Measurements from ENCODE around the gene ECE2. TPM values are rescaled to one million over a fixed set of nuclear protein-coding genes. Genes with fewer than 3 reads are reported as not detected.

The ECE2 gene
- total RNA-seq, 1 experiment from 2014 or later: not detected

GRCh38 chr3:184308744-184309143 lies 32.9 kb downstream of the ECE2 start:
- no TSS peak for BruUV-seq (replicated peaks)
- H3K36me3 ChIP-seq (ENCODE audit: low read depth, low read length): peaks cover 49% of the 10 kb centered on the region
- no peak overlapping the region for H2AFZ ChIP-seq (ENCODE audit: low read length)
- H4K20me1 ChIP-seq (ENCODE audit: low read length): peaks cover 33% of the 10 kb centered on the region
- DNase-seq: no peak
- CTCF ChIA-PET: no interaction called here
- no peaks in the 10 kb centered on the region for H3K9me2 ChIP-seq (replicated peaks; ENCODE audit: low read length)
- TF ChIP-seq CTCF (conservative IDR thresholded peaks at IDR 0.05; ENCODE audit: low read depth, low read length) (0 out of 2 replicates have a peak, but pooled peaks have one; percentile 16), EZH2phosphoT487 (IDR thresholded peaks at IDR 0.05; ENCODE audit: borderline replicate concordance, low read length) (no peak), EZH2 (IDR thresholded peaks at IDR 0.05; ENCODE audit: low read length, unreplicated experiment) (no peak)
- POLR2A ChIA-PET (ENCODE audit: unreplicated experiment): no interaction called here
- peaks cover 8% of the 10 kb centered on the region for H3F3A ChIP-seq (ENCODE audit: low read length, unreplicated experiment)
- intact Hi-C loops (cut with micrococcal nuclease): no loop called here
- ATAC-seq: no peak
- no peak overlapping the region for H3K4me3 ChIP-seq (ENCODE audit: low read length)
- H3K79me2 ChIP-seq (ENCODE audit: low read length): peaks cover 21% of the 10 kb centered on the region
- no peaks in the 10 kb centered on the region for H3K27me3 ChIP-seq (ENCODE audit: low read length)
- H3K9ac ChIP-seq (ENCODE audit: low read length): no peak overlapping the region
- no peaks in the 10 kb centered on the region for H3K9me3 ChIP-seq (ENCODE audit: low read length)
- peaks cover under 1% of the 10 kb centered on the region; the same call in 1 of the 2 replicates for H3K4me1 ChIP-seq (ENCODE audit: insufficient read depth, low read length)
- no peak overlapping the region for H3K27ac ChIP-seq (ENCODE audit: low read length)
- no peak overlapping the region for H3K4me2 ChIP-seq (ENCODE audit: low read length)

GRCh38 chr3:184311633-184312032 lies 35.8 kb downstream of the ECE2 start:
- Histone ChIP-seq H4K20me1 (ENCODE audit: low read length) (peaks cover 21% of the 10 kb centered on the region), H3K9me2 (replicated peaks; ENCODE audit: low read length) (no peaks in the 10 kb centered on the region), H3K27ac (ENCODE audit: low read length) (no peak overlapping the region), H2AFZ (ENCODE audit: low read length) (no peak overlapping the region), H3K4me1 (ENCODE audit: insufficient read depth, low read length) (peaks cover 8% of the 10 kb centered on the region), H3K4me2 (ENCODE audit: low read length) (no peak overlapping the region), H3K9me3 (ENCODE audit: low read length) (no peaks in the 10 kb centered on the region), H3K27me3 (ENCODE audit: low read length) (no peaks in the 10 kb centered on the region), H3F3A (ENCODE audit: low read length, unreplicated experiment) (peaks cover 8% of the 10 kb centered on the region), H3K79me2 (ENCODE audit: low read length) (peaks cover 20% of the 10 kb centered on the region), H3K36me3 (ENCODE audit: low read depth, low read length) (peaks cover 33% of the 10 kb centered on the region), H3K4me3 (ENCODE audit: low read length) (no peak overlapping the region), H3K9ac (ENCODE audit: low read length) (no peak overlapping the region)
- no peak for DNase-seq
- ChIA-PET CTCF (interaction anchor here (0.7 kb wide), 1 partner anchor 22 kb away, joined by 4 read pairs; no protein-coding TSS in a partner anchor), POLR2A (ENCODE audit: unreplicated experiment) (no interaction called here)
- no TSS peak for BruUV-seq (replicated peaks)
- ATAC-seq: no peak
- TF ChIP-seq CTCF (conservative IDR thresholded peaks at IDR 0.05; ENCODE audit: low read depth, low read length) (no peak), EZH2phosphoT487 (IDR thresholded peaks at IDR 0.05; ENCODE audit: borderline replicate concordance, low read length) (no peak), EZH2 (IDR thresholded peaks at IDR 0.05; ENCODE audit: low read length, unreplicated experiment) (no peak)
- intact Hi-C loops (cut with micrococcal nuclease): loop anchor here (5.0 kb wide), 1 partner anchor 36 kb away; no protein-coding TSS in a partner anchor

GRCh38 chr3:184314363-184314699 lies 38.5 kb downstream of the ECE2 start, which contains the start of gene EIF4G1:
Gene EIF4G1 (plus strand): TSS chr3:184314606. CDS start chr3:184315797, 1,191 bp downstream.
- peak; percentile 72 for ATAC-seq
- peak within 1 kb of the TSS; percentile 100 for H3K9ac ChIP-seq (ENCODE audit: low read length)
- BruUV-seq (replicated peaks): no TSS peak
- H4K20me1 ChIP-seq (ENCODE audit: low read length): peaks cover 41% of the 10 kb centered on the region
- TF ChIP-seq CTCF (conservative IDR thresholded peaks at IDR 0.05; ENCODE audit: low read depth, low read length) (no peak), EZH2phosphoT487 (IDR thresholded peaks at IDR 0.05; ENCODE audit: borderline replicate concordance, low read length) (no peak), EZH2 (IDR thresholded peaks at IDR 0.05; ENCODE audit: low read length, unreplicated experiment) (no peak)
- peaks cover 25% of the 10 kb centered on the region for H3K36me3 ChIP-seq (ENCODE audit: low read depth, low read length)
- intact Hi-C loops (cut with micrococcal nuclease): loop anchor here (1.0 to 5.0 kb wide), 3 partner anchors 15 to 33 kb away; partner anchors contain the start of gene PSMD2
- H3K27me3 ChIP-seq (ENCODE audit: low read length): no peaks in the 10 kb centered on the region
- peak within 1 kb of the TSS; percentile 90 for H3K27ac ChIP-seq (ENCODE audit: low read length)
- H3K4me2 ChIP-seq (ENCODE audit: low read length): peak within 1 kb of the TSS; percentile 96
- DNase-seq: peak; percentile 95
- H2AFZ ChIP-seq (ENCODE audit: low read length): peak within 1 kb of the TSS; percentile 84
- H3K9me2 ChIP-seq (replicated peaks; ENCODE audit: low read length): no peaks in the 10 kb centered on the region
- CTCF ChIA-PET: no interaction called here
- no peaks in the 10 kb centered on the region for H3K9me3 ChIP-seq (ENCODE audit: low read length)
- peak within 1 kb of the TSS; percentile 100 for H3K4me3 ChIP-seq (ENCODE audit: low read length)
- peaks cover 30% of the 10 kb centered on the region for H3K4me1 ChIP-seq (ENCODE audit: insufficient read depth, low read length)
- POLR2A ChIA-PET (ENCODE audit: unreplicated experiment): no interaction called here
- H3K79me2 ChIP-seq (ENCODE audit: low read length): peaks cover 47% of the 10 kb centered on the region
- peaks cover 8% of the 10 kb centered on the region for H3F3A ChIP-seq (ENCODE audit: low read length, unreplicated experiment)
